Measurements from ENCODE around the gene MAGI2.

Gene MAGI2

GRCh38 chr7:78912781-78913180, 540.7 kb downstream of the MAGI2 start:
- no peak for DNase-seq (ENCODE audit: low spot score)

DNA sequence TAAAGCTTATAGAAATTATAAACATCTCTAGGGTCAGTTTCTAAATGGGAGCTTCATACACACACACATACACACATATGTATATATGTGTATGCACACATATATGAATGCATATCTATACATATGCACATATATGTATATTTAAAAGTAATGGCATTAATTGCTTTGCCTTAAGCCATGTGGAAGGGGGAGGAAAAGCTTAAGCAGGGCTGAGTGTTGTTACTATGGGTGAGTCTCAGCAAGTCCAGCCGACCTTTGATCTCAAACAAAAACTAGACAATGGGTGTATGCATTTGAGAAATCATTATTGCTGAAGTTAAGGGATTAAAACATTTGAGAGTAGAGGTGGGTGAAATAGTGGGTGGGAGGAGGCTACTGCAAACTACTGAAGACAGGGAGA, 546.7 kb downstream of the MAGI2 start:
- DNase-seq (ENCODE audit: low spot score), result no peak

GRCh38 chr7:78905436-78905835, 548.0 kb downstream of the MAGI2 start:
- no peak for DNase-seq (ENCODE audit: low spot score)

DNA sequence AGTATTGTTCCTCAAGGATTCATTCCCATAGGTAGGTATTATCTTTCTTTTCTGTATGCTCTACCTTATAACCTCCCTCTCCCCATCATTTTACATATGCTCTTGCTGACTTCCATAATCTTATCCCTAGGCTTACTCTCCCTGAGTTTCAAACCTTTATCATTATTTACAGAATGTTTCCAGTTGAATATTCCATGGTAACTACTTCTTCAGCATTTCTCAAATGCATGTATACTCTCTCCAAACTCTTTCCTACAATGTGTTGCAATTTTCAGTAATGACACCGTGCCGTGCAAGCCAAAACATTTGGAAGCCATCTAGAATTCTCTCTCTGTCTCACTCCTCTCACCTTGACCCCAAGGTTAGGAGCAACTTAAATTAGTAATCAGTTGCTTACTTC, 548.5 kb downstream of the MAGI2 start:
- no peak for DNase-seq (ENCODE audit: low spot score)

GRCh38 chr7:78901566-78901965, 551.9 kb downstream of the MAGI2 start:
- DNase-seq (ENCODE audit: low spot score), result no peak

GRCh38 chr7:78900806-78901205, 552.7 kb downstream of the MAGI2 start:
- DNase-seq (ENCODE audit: low spot score), result no peak

GRCh38 chr7:78895393-78895792, 558.1 kb downstream of the MAGI2 start:
- DNase-seq (ENCODE audit: low spot score), result no peak

- no peak for DNase-seq (ENCODE audit: low spot score)
Observed at GRCh38 chr7:78879206-78879605, 574.3 kb downstream of the MAGI2 start.

DNA sequence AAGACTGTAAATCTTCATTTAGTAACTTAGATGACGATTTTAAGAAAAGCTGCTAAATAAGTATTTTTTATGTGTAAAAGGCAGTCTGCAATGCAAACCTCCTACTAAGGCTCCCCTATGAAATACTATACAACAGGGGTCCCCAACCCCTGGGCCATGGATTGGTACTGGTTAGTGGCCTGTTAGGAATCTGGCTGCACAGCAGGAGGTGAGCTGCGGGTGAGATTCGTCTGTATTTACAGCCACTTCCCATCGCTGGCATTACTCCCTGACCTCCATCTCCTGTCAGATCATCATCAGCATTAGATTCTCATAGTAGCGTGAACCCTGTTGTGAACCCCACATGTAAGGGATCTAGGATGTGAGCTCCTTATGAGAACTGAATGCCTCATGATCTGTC, 580.4 kb downstream of the MAGI2 start:
- DNase-seq (ENCODE audit: low spot score), result no peak

DNA sequence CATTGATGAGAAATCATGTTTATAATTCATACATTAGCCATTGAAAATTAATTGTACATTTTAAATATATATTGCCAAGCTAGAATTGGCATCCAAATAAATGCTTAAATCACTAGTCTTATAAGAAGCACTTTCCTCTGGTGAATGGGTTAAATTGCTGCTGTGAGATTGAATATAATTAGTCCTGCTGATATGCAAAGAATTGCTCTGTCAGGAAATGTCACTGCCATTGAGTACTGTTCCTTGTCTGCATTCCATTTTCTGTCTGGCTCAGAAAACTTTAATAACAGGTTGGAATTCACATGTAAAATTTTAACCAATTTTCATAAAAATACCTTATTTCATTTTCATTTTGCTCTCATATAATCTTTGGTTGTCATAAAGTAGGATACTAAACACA, 589.1 kb downstream of the MAGI2 start:
- DNase-seq (ENCODE audit: low spot score), result no peak

DNA sequence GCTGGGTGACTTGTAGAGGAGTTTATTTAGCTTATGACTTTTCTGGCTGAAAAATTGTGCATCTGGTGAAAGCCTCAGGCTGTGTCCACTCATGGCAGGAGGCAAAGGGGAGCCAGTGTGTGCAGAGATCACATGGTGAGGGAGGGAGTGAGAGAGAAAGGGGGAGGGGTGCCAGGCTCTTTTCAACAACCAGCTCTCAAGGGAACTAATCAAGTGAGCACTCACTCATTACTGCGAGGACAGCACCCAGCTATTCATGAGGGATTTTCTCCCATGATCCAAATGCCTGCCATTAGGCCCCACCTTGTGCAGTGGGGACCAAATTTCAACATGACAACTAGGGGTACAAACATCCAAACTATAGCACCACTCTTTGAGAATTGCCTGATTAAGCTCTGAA, 590.2 kb downstream of the MAGI2 start:
- DNase-seq (ENCODE audit: low spot score), result no peak

DNA sequence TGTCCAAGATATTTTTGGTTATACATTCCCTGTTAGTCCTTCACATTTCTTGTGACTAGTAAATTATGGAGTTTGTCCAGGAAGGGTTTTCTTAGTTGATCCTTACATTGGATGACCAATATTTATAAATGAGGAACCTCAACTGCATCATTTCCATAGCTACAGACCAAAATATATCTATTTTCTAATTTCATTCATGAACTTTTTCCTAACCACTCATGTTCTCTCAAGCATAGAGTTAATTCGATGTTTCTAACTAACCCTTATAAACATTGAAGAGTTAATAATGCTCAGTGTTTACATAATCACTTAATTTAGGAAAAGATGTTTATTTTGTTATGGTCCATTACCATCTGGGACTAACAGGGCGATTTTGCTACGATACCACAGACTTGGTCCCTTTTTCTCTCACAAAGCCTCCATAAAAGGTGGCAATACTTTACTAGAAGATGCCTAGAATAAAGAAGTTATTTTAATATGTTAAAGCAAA, 591.0 kb downstream of the MAGI2 start:
- DNase-seq (ENCODE audit: low spot score), result no peak

DNA sequence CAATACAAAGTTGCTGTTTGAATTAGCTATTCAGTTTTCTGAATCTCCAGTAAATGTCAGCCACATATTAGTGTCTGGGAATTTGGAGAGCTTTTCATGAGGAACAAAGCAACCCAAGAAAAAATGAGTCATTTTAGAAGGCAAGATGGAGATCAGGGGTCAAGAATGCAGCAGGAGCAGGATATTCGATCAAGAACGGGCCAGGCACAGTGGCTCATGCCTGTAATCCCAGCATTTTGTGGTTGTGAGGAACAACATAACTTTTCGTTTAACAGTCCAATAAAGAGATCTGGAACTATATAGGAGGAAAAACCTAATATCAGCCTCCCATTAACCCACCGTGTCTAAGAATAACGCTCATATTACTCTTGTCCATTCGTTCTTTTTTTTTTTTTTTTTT, 600.5 kb downstream of the MAGI2 start:
- no peak for DNase-seq (ENCODE audit: low spot score)

- DNase-seq (ENCODE audit: low spot score), result no peak
Observed at GRCh38 chr7:78850093-78850740, 603.2 kb downstream of the MAGI2 start.

- no peak for DNase-seq (ENCODE audit: low spot score)
Observed at GRCh38 chr7:78845155-78845554, 608.3 kb downstream of the MAGI2 start.

DNA sequence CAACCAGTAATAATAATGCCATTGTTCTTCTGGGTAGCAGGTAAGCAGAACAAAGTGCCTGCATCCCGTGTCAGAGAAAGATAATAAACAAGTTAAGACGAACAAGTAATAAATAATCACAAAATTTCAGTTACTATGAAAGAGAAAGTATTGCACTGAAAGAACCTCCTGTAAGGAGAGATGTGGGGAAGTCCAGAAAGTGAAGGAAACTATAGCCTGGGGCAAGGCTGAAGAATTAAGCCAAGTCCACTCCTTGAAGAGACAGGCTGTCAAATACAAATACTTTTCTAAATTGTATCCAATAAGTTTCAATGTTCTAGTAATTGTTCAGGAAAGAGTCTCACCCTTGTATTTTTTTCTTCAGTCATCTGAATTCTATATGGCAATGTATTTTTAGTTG, 611.4 kb downstream of the MAGI2 start:
- DNase-seq (ENCODE audit: low spot score), result no peak

- no peak for DNase-seq (ENCODE audit: low spot score)
Observed at GRCh38 chr7:78835897-78836296, 617.6 kb downstream of the MAGI2 start.

DNA sequence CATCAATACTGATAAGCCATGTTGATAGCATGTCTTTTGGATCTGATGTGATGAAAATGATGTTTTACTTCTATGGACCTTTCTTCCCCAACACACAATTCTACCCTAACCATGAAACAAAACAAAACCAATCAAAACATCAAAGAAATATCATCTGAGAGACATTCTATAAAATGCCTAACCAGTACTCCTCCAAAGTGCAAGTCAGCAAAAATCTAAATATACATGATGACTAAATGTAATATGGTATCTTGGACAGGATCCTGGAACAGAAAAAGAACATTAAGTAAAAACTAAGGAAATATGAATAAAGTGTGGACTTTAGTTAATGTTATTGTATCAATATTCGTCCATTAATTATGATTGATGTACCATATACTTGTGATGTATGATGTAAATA, 625.1 kb downstream of the MAGI2 start:
- DNase-seq (ENCODE audit: low spot score), result no peak

GRCh38 chr7:78803501-78804127, 649.9 kb downstream of the MAGI2 start:
- no peak for DNase-seq (ENCODE audit: low spot score)

GRCh38 chr7:78794101-78794500, 659.4 kb downstream of the MAGI2 start:
- DNase-seq (ENCODE audit: low spot score), result no peak

DNA sequence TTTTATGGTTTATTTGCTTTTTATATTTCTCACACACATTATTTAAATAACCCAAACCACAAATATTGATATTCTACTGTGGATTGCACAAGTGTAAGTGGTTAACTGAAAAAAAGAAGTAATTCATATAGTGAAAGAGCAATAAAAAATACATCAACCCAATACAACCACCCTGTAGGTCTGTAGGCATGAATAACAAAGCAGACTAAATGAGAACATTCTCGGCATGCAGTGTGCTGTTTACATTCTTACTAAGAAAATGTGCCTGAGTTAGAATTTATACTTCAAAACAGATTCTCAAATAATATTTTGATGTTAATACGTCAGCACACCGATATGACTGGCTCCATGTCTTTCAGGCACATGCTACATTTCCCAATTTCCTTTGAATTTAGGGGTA, 660.8 kb downstream of the MAGI2 start:
- DNase-seq (ENCODE audit: low spot score), result no peak

GRCh38 chr7:78792006-78792405, 661.5 kb downstream of the MAGI2 start:
- DNase-seq (ENCODE audit: low spot score), result no peak

GRCh38 chr7:78788464-78788863, 665.0 kb downstream of the MAGI2 start:
- no peak for DNase-seq (ENCODE audit: low spot score)

DNA sequence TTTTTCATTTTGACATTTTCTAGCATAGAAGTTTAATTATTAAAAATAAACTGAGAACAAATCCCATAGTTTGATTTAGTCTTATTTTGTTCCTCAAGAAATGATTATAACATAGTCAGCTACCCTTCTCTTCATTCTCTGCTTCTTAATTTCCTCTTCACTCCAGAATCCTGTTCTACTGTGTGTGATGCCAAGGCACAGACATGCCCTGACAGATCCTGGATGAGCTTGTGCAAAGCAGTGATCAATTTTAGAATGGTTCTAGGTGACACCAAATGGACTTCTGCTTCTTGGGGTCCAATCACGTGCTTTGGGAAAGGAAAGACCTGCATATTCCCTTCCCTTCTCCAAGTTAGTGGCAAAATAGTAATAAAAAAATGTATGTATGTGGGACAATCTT, 665.6 kb downstream of the MAGI2 start:
- DNase-seq (ENCODE audit: low spot score), result no peak

All from activated CD4-positive, alpha-beta T cell treated with anti-CD3 and anti-CD28 coated beads, Interleukin-2, Interleukin-4, amounts not matched to agents 100 ng/mL and 50 ng/mL, durations not matched to agents 16 hours and 8 hours (primary cell).